H1 (cell line): ENCODE results near the gene ABCC2.

ENCODE experiments used
- CBX5 ChIP-seq: fragments of 300-800, 300-1000 bp; sonication (generic); IDR thresholded peaks from 2 replicates; pipeline ENCODE4 v1.7.1; 2016; ENCODE audit warnings: antibody characterized with exemption, low read length, low read depth
- CTCF ChIP-seq, 3 experiments: IDR thresholded peaks; 1 replicate in 2 of 3; 2 replicates in 1 of 3; pipeline versions ENCODE4 v1.5.1 to v1.6.1; 2011; ENCODE audit warnings: low read length in 3 of 3, mild to moderate bottlenecking in 3 of 3, inconsistent platforms in 2 of 3, low read depth in 1 of 3, moderate library complexity in 1 of 3; ENCODE audit not compliant: insufficient read depth in 1 of 3; ENCODE audit errors: control extremely low read depth in 1 of 3
- E2F6 ChIP-seq: IDR thresholded peaks from 2 replicates; pipeline ENCODE4 v1.6.1; 2012; ENCODE audit warnings: inconsistent platforms
- POLR2A ChIP-seq, 2 experiments: IDR thresholded peaks; 1 replicate in 1 of 2; 2 replicates in 1 of 2; pipeline ENCODE4 v1.6.1; 2011; ENCODE audit warnings: low read depth in 2 of 2, low read length in 2 of 2, mild to moderate bottlenecking in 2 of 2; ENCODE audit errors: control extremely low read depth in 1 of 2
- RNF2 ChIP-seq: fragments of 200-900, 300-1000 bp; sonication (generic); IDR thresholded peaks from 2 replicates; pipeline ENCODE4 v1.7.1; 2016; ENCODE audit warnings: borderline replicate concordance, low read depth, mild to moderate bottlenecking, antibody characterized with exemption, low read length; ENCODE audit not compliant: poor library complexity, severe bottlenecking; ENCODE audit errors: missing control alignments
- RXRA ChIP-seq: IDR thresholded peaks from 2 replicates; pipeline ENCODE4 v1.6.1; 2011; ENCODE audit warnings: low read depth, mild to moderate bottlenecking, low read length, moderate library complexity; ENCODE audit not compliant: insufficient read depth
- SIN3A ChIP-seq, 2 experiments: IDR thresholded peaks in 1 of 2; conservative IDR thresholded peaks in 1 of 2; 2 replicates each; pipeline ENCODE4 v1.6.1; 2011 to 2012; ENCODE audit warnings: low read length in 2 of 2, improper control_type of control experiment in 1 of 2, low read depth in 1 of 2, mild to moderate bottlenecking in 1 of 2
- SP1 ChIP-seq: IDR thresholded peaks from 2 replicates; pipeline ENCODE4 v1.6.1; 2011; ENCODE audit warnings: low read depth, low read length

- TF ChIP-seq POLR2A (IDR thresholded peaks at IDR 0.05; ENCODE audit: control extremely low read depth in 1 of 2, low read depth in 2 of 2, low read length in 2 of 2) (no peak), RNF2 (no peak), CTCF (IDR thresholded peaks at IDR 0.05; ENCODE audit: control extremely low read depth in 1 of 3, insufficient read depth in 1 of 3, low read depth in 1 of 3, low read length in 3 of 3) (no peak), CBX5 (no peak), RXRA (no peak), SIN3A (conservative IDR thresholded peaks at IDR 0.05 in 1 of 2, IDR thresholded peaks at IDR 0.05 in 1 of 2; ENCODE audit: low read depth in 1 of 2, low read length in 2 of 2) (no peak), SP1 (no peak), E2F6 (peak; percentile 72)
Measured at GRCh38 chr10:99869581-99870122, 87.2 kb downstream of the ABCC2 start.
